Measurements from ENCODE around the gene AR. TPM values are rescaled to one million over a fixed set of nuclear protein-coding genes. Genes with fewer than 3 reads are reported as not detected.
A peak's percentile ranks its signal among the peaks of the same experiment; 100 is the strongest.

AR gene
- total and polyA plus RNA-seq, 2 of the 8 experiments (the other 6 are each of a cell fraction or from before 2014, with no cell fraction given), result 7.1 to 10.7 TPM

- Histone ChIP-seq H3K79me1 (ENCODE audit: low read depth, low read length) (no peaks in the 10 kb centered on the region), H3K4me1 (replicated peaks in 1 of 4; ENCODE audit: control insufficient read depth in 3 of 4, insufficient read depth in 4 of 4, low read length in 3 of 4) (no peaks in the 10 kb centered on the region), H3K79me2 (ENCODE audit: control insufficient read depth in 1 of 2, insufficient read depth in 2 of 2, low read length in 2 of 2) (no peaks in the 10 kb centered on the region), H2BK5ac (ENCODE audit: low read depth, low read length) (no peak overlapping the region), H2AK5ac (ENCODE audit: low read depth, low read length) (no peak overlapping the region), H4K20me1 (replicated peaks in 1 of 2; ENCODE audit: control insufficient read depth in 1 of 2, insufficient read depth in 2 of 2, low read length in 2 of 2) (no peaks in the 10 kb centered on the region), H2BK120ac (replicated peaks; ENCODE audit: low read depth, low read length) (no peak overlapping the region), H3K27me3 (replicated peaks in 1 of 4; ENCODE audit: control insufficient read depth in 3 of 4, extremely low read depth in 1 of 4, insufficient read depth in 3 of 4, low read length in 3 of 4) (no peaks in the 10 kb centered on the region), H3K27ac (ENCODE audit: low read depth, low read length) (no peak overlapping the region), H2AFZ (ENCODE audit: low read length) (no peak overlapping the region), H3K23me2 (ENCODE audit: low read depth, low read length) (no peaks in the 10 kb centered on the region), H3K9ac (replicated peaks in 1 of 4; ENCODE audit: extremely low read depth in 1 of 4, low read depth in 3 of 4, low read length in 3 of 4) (no peak overlapping the region), H2BK20ac (ENCODE audit: low read length) (no peak overlapping the region), H3K18ac (ENCODE audit: extremely low read depth, low read length) (no peak overlapping the region), H3K9me3 (ENCODE audit: insufficient read depth in 2 of 2, low read depth in 1 of 2, low read length in 1 of 2) (no peaks in the 10 kb centered on the region), H3K14ac (ENCODE audit: insufficient read length) (no peak overlapping the region), H3K4me2 (ENCODE audit: insufficient read depth in 1 of 2, low read depth in 2 of 2, low read length in 2 of 2) (no peak overlapping the region), H3K23ac (ENCODE audit: insufficient read length) (no peak overlapping the region), H3K36me3 (ENCODE audit: control insufficient read depth in 2 of 4, insufficient read depth in 4 of 4, low read length in 3 of 4) (no peaks in the 10 kb centered on the region), H3K4me3 (ENCODE audit: extremely low read depth in 1 of 4, insufficient read depth in 2 of 4, low read depth in 3 of 4, low read length in 4 of 4) (no peak overlapping the region), H2BK15ac (ENCODE audit: low read length) (no peak overlapping the region), H4K5ac (ENCODE audit: insufficient read length, low read depth, low read length) (no peak overlapping the region), H4K8ac (ENCODE audit: extremely low read depth, insufficient read depth, low read length) (no peak overlapping the region), H2BK12ac (ENCODE audit: low read depth, low read length) (no peak overlapping the region), H3K4ac (replicated peaks; ENCODE audit: insufficient read length, low read depth, low read length) (no peak overlapping the region), H3K56ac (replicated peaks; ENCODE audit: insufficient read length, low read depth, low read length) (no peak overlapping the region), H4K91ac (replicated peaks; ENCODE audit: insufficient read length, low read length) (no peak overlapping the region)
- TF ChIP-seq CTBP2 (IDR thresholded peaks at IDR 0.05; ENCODE audit: borderline replicate concordance, insufficient read depth, insufficient read length, low read length), result no peak
- peak; percentile 42; the same call in 1 of the 2 replicates for TF ChIP-seq CEBPB (IDR thresholded peaks at IDR 0.05; ENCODE audit: low read depth, low read length)
- TF ChIP-seq ASH2L (IDR thresholded peaks at IDR 0.05; ENCODE audit: low read length), result no peak
- DNase-seq (ENCODE audit: low read depth in 1 of 2, low spot score in 2 of 2) (no peak), FAIRE-seq (no peak)
- WGBS, 2 experiments (ENCODE audit: extremely low coverage in 1 of 2, insufficient coverage in 1 of 2, insufficient read length in 1 of 2, insufficient replicate concordance in 2 of 2, low coverage in 1 of 2, low lambda C conversion rate in 2 of 2, missing lambda C conversion rate in 1 of 2), result 85% methylated on average over 3 of the region's 3 CpGs; no CpG with 5 or more reads in 1 of the 2 experiments
- CTCF ChIA-PET (ENCODE audit: partially characterized antibody), result no interaction called here
- POLR2A ChIA-PET (ENCODE audit: partially characterized antibody), result no interaction called here
Measured at GRCh38 chrX:67599532-67599931, 55.7 kb downstream of the AR start.

Data from H1 (cell line).